Measurements from ENCODE around the gene SLC27A2.

DNA sequence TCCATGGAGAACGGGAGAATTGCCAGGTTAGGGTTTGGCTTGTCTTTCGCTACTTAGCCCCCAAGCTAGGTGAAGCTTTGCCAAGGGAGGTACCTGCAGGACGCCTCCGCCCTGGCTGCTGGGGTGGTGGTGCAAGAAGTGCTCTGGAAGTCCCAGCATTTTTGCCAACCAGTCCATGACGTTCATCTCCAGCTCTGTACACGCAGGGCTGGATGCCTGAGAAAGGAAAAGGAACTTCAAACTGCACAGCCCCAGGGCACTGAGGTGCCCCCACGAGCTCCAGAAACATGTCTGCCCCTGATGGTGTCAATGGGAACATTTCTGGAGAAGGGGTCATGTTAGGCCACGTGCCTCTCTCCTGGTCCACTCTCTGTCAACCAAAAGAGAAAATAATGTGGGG lies 75.3 kb downstream of the SLC27A2 start:
- TF ChIP-seq, protein P1, sequence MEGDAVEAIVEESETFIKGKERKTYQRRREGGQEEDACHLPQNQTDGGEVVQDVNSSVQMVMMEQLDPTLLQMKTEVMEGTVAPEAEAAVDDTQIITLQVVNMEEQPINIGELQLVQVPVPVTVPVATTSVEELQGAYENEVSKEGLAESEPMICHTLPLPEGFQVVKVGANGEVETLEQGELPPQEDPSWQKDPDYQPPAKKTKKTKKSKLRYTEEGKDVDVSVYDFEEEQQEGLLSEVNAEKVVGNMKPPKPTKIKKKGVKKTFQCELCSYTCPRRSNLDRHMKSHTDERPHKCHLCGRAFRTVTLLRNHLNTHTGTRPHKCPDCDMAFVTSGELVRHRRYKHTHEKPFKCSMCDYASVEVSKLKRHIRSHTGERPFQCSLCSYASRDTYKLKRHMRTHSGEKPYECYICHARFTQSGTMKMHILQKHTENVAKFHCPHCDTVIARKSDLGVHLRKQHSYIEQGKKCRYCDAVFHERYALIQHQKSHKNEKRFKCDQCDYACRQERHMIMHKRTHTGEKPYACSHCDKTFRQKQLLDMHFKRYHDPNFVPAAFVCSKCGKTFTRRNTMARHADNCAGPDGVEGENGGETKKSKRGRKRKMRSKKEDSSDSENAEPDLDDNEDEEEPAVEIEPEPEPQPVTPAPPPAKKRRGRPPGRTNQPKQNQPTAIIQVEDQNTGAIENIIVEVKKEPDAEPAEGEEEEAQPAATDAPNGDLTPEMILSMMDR (conservative IDR thresholded peaks at IDR 0.05; ENCODE audit: low read depth in 2 of 2): no peak
- TF ChIP-seq EZH2phosphoT487 (IDR thresholded peaks at IDR 0.05; ENCODE audit: unreplicated experiment) (no peak), POLR2AphosphoS5 (IDR thresholded peaks at IDR 0.05; ENCODE audit: low read depth) (no peak), EZH2 (IDR thresholded peaks at IDR 0.05; ENCODE audit: low read depth, unreplicated experiment) (no peak), CREB1 (CRISPR knock-in tag; IDR thresholded peaks at IDR 0.05; ENCODE audit: low read depth) (no peak), ZNF114 (CRISPR knock-in tag; IDR thresholded peaks at IDR 0.05) (no peak), JUNB (IDR thresholded peaks at IDR 0.05; ENCODE audit: unreplicated experiment) (no peak), NANOG (IDR thresholded peaks at IDR 0.05; ENCODE audit: borderline replicate concordance) (no peak)
- TF ChIP-seq, protein P2, sequence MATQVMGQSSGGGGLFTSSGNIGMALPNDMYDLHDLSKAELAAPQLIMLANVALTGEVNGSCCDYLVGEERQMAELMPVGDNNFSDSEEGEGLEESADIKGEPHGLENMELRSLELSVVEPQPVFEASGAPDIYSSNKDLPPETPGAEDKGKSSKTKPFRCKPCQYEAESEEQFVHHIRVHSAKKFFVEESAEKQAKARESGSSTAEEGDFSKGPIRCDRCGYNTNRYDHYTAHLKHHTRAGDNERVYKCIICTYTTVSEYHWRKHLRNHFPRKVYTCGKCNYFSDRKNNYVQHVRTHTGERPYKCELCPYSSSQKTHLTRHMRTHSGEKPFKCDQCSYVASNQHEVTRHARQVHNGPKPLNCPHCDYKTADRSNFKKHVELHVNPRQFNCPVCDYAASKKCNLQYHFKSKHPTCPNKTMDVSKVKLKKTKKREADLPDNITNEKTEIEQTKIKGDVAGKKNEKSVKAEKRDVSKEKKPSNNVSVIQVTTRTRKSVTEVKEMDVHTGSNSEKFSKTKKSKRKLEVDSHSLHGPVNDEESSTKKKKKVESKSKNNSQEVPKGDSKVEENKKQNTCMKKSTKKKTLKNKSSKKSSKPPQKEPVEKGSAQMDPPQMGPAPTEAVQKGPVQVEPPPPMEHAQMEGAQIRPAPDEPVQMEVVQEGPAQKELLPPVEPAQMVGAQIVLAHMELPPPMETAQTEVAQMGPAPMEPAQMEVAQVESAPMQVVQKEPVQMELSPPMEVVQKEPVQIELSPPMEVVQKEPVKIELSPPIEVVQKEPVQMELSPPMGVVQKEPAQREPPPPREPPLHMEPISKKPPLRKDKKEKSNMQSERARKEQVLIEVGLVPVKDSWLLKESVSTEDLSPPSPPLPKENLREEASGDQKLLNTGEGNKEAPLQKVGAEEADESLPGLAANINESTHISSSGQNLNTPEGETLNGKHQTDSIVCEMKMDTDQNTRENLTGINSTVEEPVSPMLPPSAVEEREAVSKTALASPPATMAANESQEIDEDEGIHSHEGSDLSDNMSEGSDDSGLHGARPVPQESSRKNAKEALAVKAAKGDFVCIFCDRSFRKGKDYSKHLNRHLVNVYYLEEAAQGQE (IDR thresholded peaks at IDR 0.05; ENCODE audit: unreplicated experiment): no peak

All from GM23338 (cell line).